ENCODE results near the gene PACRG. TPM values are rescaled to one million over a fixed set of nuclear protein-coding genes. Genes with fewer than 3 reads are reported as not detected.

PACRG gene
- polyA plus RNA-seq, 2 of the 4 experiments (the other 2 are of a cell fraction), result 0.14 to 0.30 TPM

GRCh38 chr6:163342571-163343539, 615.1 kb downstream of the PACRG start:
- no peak overlapping the region for H3K4me3 ChIP-seq
- ChIA-PET CTCF (no interaction called here), POLR2A (no interaction called here)
- ATAC-seq (no peak), DNase-seq (ENCODE audit: low read depth in 1 of 2, low spot score in 1 of 2) (no peak), FAIRE-seq (no peak)
- H3K9me3 ChIP-seq, result no peaks in the 10 kb centered on the region
- H3K27ac ChIP-seq, result no peak overlapping the region
- no peaks in the 10 kb centered on the region for H3K4me1 ChIP-seq
- WGBS (ENCODE audit: missing lambda C conversion rate), result 88% methylated on average over 18 of the region's 24 CpGs
- TF ChIP-seq ZSCAN20 (CRISPR knock-in tag; IDR thresholded peaks at IDR 0.05), result no peak
- no peak for TF ChIP-seq JUNB (IDR thresholded peaks at IDR 0.05)
- TF ChIP-seq MYC (IDR thresholded peaks at IDR 0.05; ENCODE audit: borderline replicate concordance, low read length), result no peak
- TF ChIP-seq NFE2L2 (conservative IDR thresholded peaks at IDR 0.05; ENCODE audit: low read length), result no peak
- TF ChIP-seq KDM1A (IDR thresholded peaks at IDR 0.05; ENCODE audit: low read depth), result no peak
- no peak for TF ChIP-seq RNF2 (IDR thresholded peaks at IDR 0.05; ENCODE audit: borderline replicate concordance, low read depth)
- no peak overlapping the region for H3K4me2 ChIP-seq

- 81% methylated on average over 5 of the region's 8 CpGs for WGBS (ENCODE audit: missing lambda C conversion rate)
- CTCF ChIA-PET, result no interaction called here
- no peak overlapping the region for H3K27ac ChIP-seq
- no peaks in the 10 kb centered on the region for H3K4me1 ChIP-seq
- H3K9me3 ChIP-seq, result no peaks in the 10 kb centered on the region
- no peak for ATAC-seq
- POLR2A ChIA-PET, result no interaction called here
- no peak overlapping the region for H3K4me3 ChIP-seq
- DNase-seq (ENCODE audit: low read depth in 1 of 2, low spot score in 1 of 2), result no peak
- H3K4me2 ChIP-seq, result no peak overlapping the region
- no peak for TF ChIP-seq ATOH8 (CRISPR knock-in tag; IDR thresholded peaks at IDR 0.05; ENCODE audit: low read depth)
- TF ChIP-seq HDAC2 (IDR thresholded peaks at IDR 0.05), result no peak
- TF ChIP-seq HEYL (CRISPR knock-in tag; IDR thresholded peaks at IDR 0.05), result no peak
- no peak for TF ChIP-seq MYC (IDR thresholded peaks at IDR 0.05; ENCODE audit: borderline replicate concordance, low read length)
- no peak for TF ChIP-seq EHMT2 (IDR thresholded peaks at IDR 0.05; ENCODE audit: low read depth)
- no peak for TF ChIP-seq JUNB (IDR thresholded peaks at IDR 0.05)
- TF ChIP-seq ESRRA (IDR thresholded peaks at IDR 0.05; ENCODE audit: borderline replicate concordance, low read length), result no peak
- no peak for TF ChIP-seq RAD21 (conservative IDR thresholded peaks at IDR 0.05 in 1 of 2, IDR thresholded peaks at IDR 0.05 in 1 of 2)
- no peak for FAIRE-seq
These were observed 615.8 kb downstream of the PACRG start for GRCh38 chr6:163343609-163344008.

GRCh38 chr6:163344411-163344810, 616.6 kb downstream of the PACRG start:
- Histone ChIP-seq H3K4me2 (no peak overlapping the region), H3K9me3 (no peaks in the 10 kb centered on the region), H3K4me3 (no peak overlapping the region), H3K27ac (no peak overlapping the region), H3K4me1 (no peaks in the 10 kb centered on the region)
- no peak for ATAC-seq
- ChIA-PET CTCF (no interaction called here), POLR2A (no interaction called here)
- DNase-seq (ENCODE audit: low read depth in 1 of 2, low spot score in 1 of 2), result no peak
- WGBS (ENCODE audit: missing lambda C conversion rate), result 89% methylated on average over 8 of the region's 8 CpGs
- no peak for TF ChIP-seq HEYL (CRISPR knock-in tag; IDR thresholded peaks at IDR 0.05)
- TF ChIP-seq HOXB5 (CRISPR knock-in tag; IDR thresholded peaks at IDR 0.05), result no peak
- TF ChIP-seq CHD4 (IDR thresholded peaks at IDR 0.05; ENCODE audit: borderline replicate concordance), result no peak
- TF ChIP-seq CBX8 (IDR thresholded peaks at IDR 0.05), result no peak
- TF ChIP-seq CTCF (IDR thresholded peaks at IDR 0.05), result no peak
- no peak for TF ChIP-seq HES2 (IDR thresholded peaks at IDR 0.05)
- no peak for TF ChIP-seq GATA3 (IDR thresholded peaks at IDR 0.05; ENCODE audit: borderline replicate concordance)
- no peak for TF ChIP-seq KDM5A (IDR thresholded peaks at IDR 0.05)
- TF ChIP-seq CEBPB (IDR thresholded peaks at IDR 0.05), result no peak
- TF ChIP-seq EHMT2 (IDR thresholded peaks at IDR 0.05; ENCODE audit: low read depth), result no peak
- TF ChIP-seq NPAS2 (CRISPR knock-in tag; IDR thresholded peaks at IDR 0.05; ENCODE audit: borderline replicate concordance), result no peak
- TF ChIP-seq RAD21 (conservative IDR thresholded peaks at IDR 0.05 in 1 of 2, IDR thresholded peaks at IDR 0.05 in 1 of 2), result no peak
- TF ChIP-seq ZSCAN20 (CRISPR knock-in tag; IDR thresholded peaks at IDR 0.05), result no peak
- no peak for TF ChIP-seq RNF2 (IDR thresholded peaks at IDR 0.05; ENCODE audit: borderline replicate concordance, low read depth)
- no peak for TF ChIP-seq POLR2AphosphoS2 (conservative IDR thresholded peaks at IDR 0.05; ENCODE audit: low read length)
- TF ChIP-seq RCOR1 (IDR thresholded peaks at IDR 0.05; ENCODE audit: low read depth, low read length), result no peak
- TF ChIP-seq HDAC2 (IDR thresholded peaks at IDR 0.05), result no peak
- no peak for TF ChIP-seq EHF (CRISPR knock-in tag; IDR thresholded peaks at IDR 0.05)
- TF ChIP-seq KDM1A (IDR thresholded peaks at IDR 0.05; ENCODE audit: low read depth), result no peak
- FAIRE-seq, result no peak
